Germinal center (tissue), 1 donor: Measurements from ENCODE around the gene GP9.
"Not testable (repeated sequence)": the region's sequence is repeated elsewhere in the genome, so short reads cannot be mapped to it uniquely, and the experiment has no call there.

Experiments used
- DNase-seq: peaks from one replicate; pipeline ENCODE4 v3.0.0; 2012; ENCODE audit warnings: mixed read lengths, low spot score

GP9 gene

GRCh38 chr3:129050556-129051295 is 9.9 kb upstream of the GP9 start:
- DNase-seq: no peak

GRCh38 chr3:129051871-129052340 is 8.7 kb upstream of the GP9 start:
- no peak for DNase-seq

- DNase-seq: no peak
These were observed 7.9 kb upstream of the GP9 start for GRCh38 chr3:129052675-129053074.

GRCh38 chr3:129054605-129055104 is 5.9 kb upstream of the GP9 start:
- DNase-seq: no peak

- no peak for DNase-seq
These were observed 4.0 kb upstream of the GP9 start for GRCh38 chr3:129056451-129057173.

- DNase-seq: no peak
These were observed 3.3 kb upstream of the GP9 start for GRCh38 chr3:129057249-129057648.

GRCh38 chr3:129058441-129059200 is 2.0 kb upstream of the GP9 start:
- peak; percentile 25 for DNase-seq

- no peak for DNase-seq
These were observed 1.1 kb upstream of the GP9 start for GRCh38 chr3:129059311-129059958.

- no peak for DNase-seq
These were observed 676 bp downstream of the GP9 start for GRCh38 chr3:129061023-129061887.

- no peak for DNase-seq
These were observed 1.6 kb downstream of the GP9 start for GRCh38 chr3:129061888-129062834.

- no peak for DNase-seq
These were observed 2.6 kb downstream of the GP9 start for GRCh38 chr3:129063091-129063640.

GRCh38 chr3:129063841-129064482 is 3.4 kb downstream of the GP9 start:
- no peak for DNase-seq

- no peak for DNase-seq
These were observed 4.6 kb downstream of the GP9 start for GRCh38 chr3:129065016-129065719.

GRCh38 chr3:129065720-129066073 is 5.1 kb downstream of the GP9 start:
- no peak for DNase-seq

GRCh38 chr3:129067719-129068118 is 7.1 kb downstream of the GP9 start:
- DNase-seq: not testable (repeated sequence)

- no peak for DNase-seq
These were observed 7.8 kb downstream of the GP9 start for GRCh38 chr3:129068291-129068886.

- DNase-seq: not testable (repeated sequence)
These were observed 8.9 kb downstream of the GP9 start for GRCh38 chr3:129069313-129070085.
